Glutamatergic neuron (in vitro differentiated cells): ENCODE results near the gene PEX16. TPM values are rescaled to one million over a fixed set of nuclear protein-coding genes. Genes with fewer than 3 reads are reported as not detected.

Source experiments
- DNase-seq: peaks from one replicate; pipeline ENCODE4 v3.0.0; 2022
- H3K27ac Mint-ChIP-seq: one replicate; pipeline ENCODE4 v1.8.0; 2020; ENCODE audit warnings: mild to moderate bottlenecking, mixed read lengths, inconsistent platforms; ENCODE audit not compliant: unreplicated experiment
- H3K27me3 Mint-ChIP-seq: one replicate; pipeline ENCODE4 v1.8.0; 2020; ENCODE audit warnings: mild to moderate bottlenecking, moderate library complexity, mixed read lengths, inconsistent platforms; ENCODE audit not compliant: unreplicated experiment
- H3K36me3 Mint-ChIP-seq: one replicate; pipeline ENCODE4 v1.8.0; 2020; ENCODE audit warnings: mild to moderate bottlenecking, mixed read lengths, inconsistent platforms; ENCODE audit not compliant: unreplicated experiment
- H3K4me1 Mint-ChIP-seq: one replicate; pipeline ENCODE4 v1.8.0; 2020; ENCODE audit warnings: mild to moderate bottlenecking, low read depth, mixed read lengths, inconsistent platforms; ENCODE audit not compliant: unreplicated experiment
- H3K4me3 Mint-ChIP-seq: one replicate; pipeline ENCODE4 v1.8.0; 2020; ENCODE audit warnings: mild to moderate bottlenecking, mixed read lengths, inconsistent platforms; ENCODE audit not compliant: unreplicated experiment
- H3K9me3 Mint-ChIP-seq: one replicate; pipeline ENCODE4 v1.8.0; 2020; ENCODE audit warnings: mild to moderate bottlenecking, moderate library complexity, mixed read lengths, inconsistent platforms; ENCODE audit not compliant: unreplicated experiment
- CTCF ChIP-seq: fragments of 200-600 bp; sonication (generic); IDR thresholded peaks from one replicate; pipeline ENCODE4 v1.5.0; 2021; ENCODE audit not compliant: partially characterized antibody, unreplicated experiment
- total RNA-seq: library from RNA; stranded (reverse); fragmentation: NEBNext Ultra II Directional; extraction: Animal tissue kit (Norgen Biotek cat#: 25700); gene quantifications from one replicate; pipeline ENCODE4 v1.2.1, GENCODE V29; 2021; ENCODE audit not compliant: unreplicated experiment

The PEX16 gene
- total RNA-seq, 1 donor from 2014 or later = 51.8 TPM

DNA sequence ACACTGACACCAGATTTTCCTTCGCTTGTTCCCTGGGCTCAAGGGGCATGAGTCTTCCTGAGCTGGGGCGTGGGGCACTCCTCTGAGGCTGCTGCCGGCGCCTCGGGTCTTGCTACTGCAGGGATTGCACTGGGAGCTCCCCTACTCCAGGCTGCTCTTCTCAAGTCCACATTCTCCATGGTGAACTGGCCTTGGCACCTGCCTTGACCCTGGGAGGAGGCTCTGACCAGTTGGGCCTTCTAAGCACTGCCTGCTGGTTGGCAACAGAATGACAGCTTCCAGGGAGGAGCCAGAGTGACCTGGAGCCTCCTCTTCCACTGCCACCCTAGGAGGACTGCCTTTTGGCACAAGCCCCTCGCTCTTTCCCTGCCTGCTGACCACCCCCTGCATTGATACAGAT, 20.1 kb downstream of the PEX16 start:
- DNase-seq = no peak
- TF ChIP-seq CTCF = peak; percentile 30
- Mint-ChIP-seq H3K27ac (peak overlapping the region; percentile 86), H3K27me3 (peaks cover 24% of the 10 kb centered on the region), H3K36me3 (no peaks in the 10 kb centered on the region), H3K9me3 (peaks cover 12% of the 10 kb centered on the region), H3K4me1 (peaks cover 57% of the 10 kb centered on the region), H3K4me3 (peak overlapping the region; percentile 77)

- Mint-ChIP-seq H3K4me3 (peak overlapping the region; percentile 65), H3K4me1 (peaks cover 61% of the 10 kb centered on the region), H3K27ac (peak overlapping the region; percentile 86), H3K36me3 (no peaks in the 10 kb centered on the region), H3K27me3 (peaks cover 23% of the 10 kb centered on the region), H3K9me3 (peaks cover 15% of the 10 kb centered on the region)
- no peak for TF ChIP-seq CTCF
- DNase-seq = peak; percentile 91
Measured at GRCh38 chr11:45896422-45896984, 21.2 kb downstream of the PEX16 start.

- Mint-ChIP-seq H3K9me3 (peaks cover 15% of the 10 kb centered on the region), H3K27ac (peak overlapping the region; percentile 66), H3K27me3 (peaks cover 21% of the 10 kb centered on the region), H3K4me3 (peak overlapping the region; percentile 79), H3K4me1 (peaks cover 63% of the 10 kb centered on the region), H3K36me3 (no peaks in the 10 kb centered on the region)
- TF ChIP-seq CTCF = no peak
- DNase-seq = peak; percentile 11
Measured at GRCh38 chr11:45895553-45896259, 22.0 kb downstream of the PEX16 start.

- Mint-ChIP-seq H3K27me3 (peaks cover 24% of the 10 kb centered on the region), H3K36me3 (no peaks in the 10 kb centered on the region), H3K4me3 (peak overlapping the region; percentile 79), H3K9me3 (peaks cover 15% of the 10 kb centered on the region), H3K27ac (peak overlapping the region; percentile 90), H3K4me1 (peaks cover 69% of the 10 kb centered on the region)
- TF ChIP-seq CTCF = no peak
- DNase-seq = peak; percentile 50
Measured at GRCh38 chr11:45894555-45895247, 23.0 kb downstream of the PEX16 start.
